ENCODE results near the gene FAM184B. TPM values are rescaled to one million over a fixed set of nuclear protein-coding genes. Genes with fewer than 3 reads are reported as not detected.

Gene FAM184B
- polyA plus RNA-seq, 1 experiment = 0.01 TPM

DNA sequence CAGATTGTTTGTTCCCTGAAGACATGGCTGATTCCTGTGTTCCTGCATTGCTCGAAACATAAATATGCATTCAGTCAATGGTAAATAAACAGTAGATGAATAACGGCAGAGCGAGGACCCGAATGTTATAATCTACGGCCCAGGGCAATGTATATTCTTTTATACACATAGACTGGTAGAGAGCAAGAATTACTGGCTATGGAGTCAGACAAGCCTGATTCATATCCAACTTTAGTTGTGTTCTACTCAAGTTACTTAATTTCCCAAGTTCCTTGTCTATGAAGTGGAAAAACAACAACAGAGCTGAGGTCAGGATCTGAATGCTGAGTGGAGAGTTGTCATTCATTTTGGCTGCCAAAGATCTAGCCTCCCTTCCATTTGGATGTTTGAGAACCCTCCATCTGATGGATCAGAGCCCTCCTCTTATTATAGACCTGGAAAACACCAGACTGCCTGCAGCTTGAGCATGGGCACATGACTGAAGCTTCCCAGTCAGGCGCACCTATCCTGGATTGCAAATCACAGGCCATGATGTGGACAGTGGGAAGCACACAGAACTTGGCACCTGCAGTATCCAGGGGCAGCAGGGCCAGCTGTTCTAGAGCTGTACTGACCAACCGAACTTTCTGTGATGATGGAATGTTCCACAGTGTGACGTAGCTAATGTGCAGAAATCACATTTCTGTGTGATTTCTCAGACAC, 80.1 kb downstream of the FAM184B start:
- CTCF ChIA-PET = interaction anchor here (1.2 kb wide), 1 partner anchor 39 kb away, joined by 3 read pairs; no protein-coding TSS in a partner anchor
- H3K27me3 ChIP-seq (ENCODE audit: control insufficient read depth, insufficient read depth, low read length) = no peaks in the 10 kb centered on the region
- no peaks in the 10 kb centered on the region for H3K36me3 ChIP-seq (ENCODE audit: control insufficient read depth, insufficient read depth, low read length)
- TF ChIP-seq, protein P1, sequence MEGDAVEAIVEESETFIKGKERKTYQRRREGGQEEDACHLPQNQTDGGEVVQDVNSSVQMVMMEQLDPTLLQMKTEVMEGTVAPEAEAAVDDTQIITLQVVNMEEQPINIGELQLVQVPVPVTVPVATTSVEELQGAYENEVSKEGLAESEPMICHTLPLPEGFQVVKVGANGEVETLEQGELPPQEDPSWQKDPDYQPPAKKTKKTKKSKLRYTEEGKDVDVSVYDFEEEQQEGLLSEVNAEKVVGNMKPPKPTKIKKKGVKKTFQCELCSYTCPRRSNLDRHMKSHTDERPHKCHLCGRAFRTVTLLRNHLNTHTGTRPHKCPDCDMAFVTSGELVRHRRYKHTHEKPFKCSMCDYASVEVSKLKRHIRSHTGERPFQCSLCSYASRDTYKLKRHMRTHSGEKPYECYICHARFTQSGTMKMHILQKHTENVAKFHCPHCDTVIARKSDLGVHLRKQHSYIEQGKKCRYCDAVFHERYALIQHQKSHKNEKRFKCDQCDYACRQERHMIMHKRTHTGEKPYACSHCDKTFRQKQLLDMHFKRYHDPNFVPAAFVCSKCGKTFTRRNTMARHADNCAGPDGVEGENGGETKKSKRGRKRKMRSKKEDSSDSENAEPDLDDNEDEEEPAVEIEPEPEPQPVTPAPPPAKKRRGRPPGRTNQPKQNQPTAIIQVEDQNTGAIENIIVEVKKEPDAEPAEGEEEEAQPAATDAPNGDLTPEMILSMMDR (IDR thresholded peaks at IDR 0.05; ENCODE audit: insufficient read depth, low read depth, low read length) = no peak
- POLR2A ChIA-PET = no interaction called here
- H3K4me3 ChIP-seq (ENCODE audit: low read depth, low read length) = no peak overlapping the region
- DNase-seq (ENCODE audit: low read depth) = no peak

DNA sequence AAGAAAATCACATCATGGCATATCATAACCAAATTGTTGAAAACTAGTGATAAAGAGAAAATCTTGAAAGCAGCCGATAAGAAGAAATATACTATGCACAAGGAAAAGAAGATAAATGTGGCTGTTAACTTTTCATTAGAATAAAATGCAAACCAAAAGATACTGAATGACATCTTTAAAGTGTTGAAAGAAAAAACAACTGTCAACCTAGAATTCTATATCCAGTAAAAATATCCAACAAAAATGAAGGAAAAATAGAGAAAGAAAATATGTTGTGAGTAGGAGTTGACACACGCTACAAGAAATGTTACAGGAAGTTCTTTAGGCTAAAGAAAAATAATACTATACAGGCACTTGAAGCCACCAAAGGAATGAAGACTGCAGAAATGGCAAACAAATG, 82.0 kb downstream of the FAM184B start:
- POLR2A ChIA-PET = no interaction called here
- CTCF ChIA-PET = no interaction called here
- DNase-seq (ENCODE audit: low read depth) = no peak
- TF ChIP-seq, protein P1 (IDR thresholded peaks at IDR 0.05; ENCODE audit: insufficient read depth, low read depth, low read length) = no peak
- H3K4me3 ChIP-seq (ENCODE audit: low read depth, low read length) = no peak overlapping the region
- H3K27me3 ChIP-seq (ENCODE audit: control insufficient read depth, insufficient read depth, low read length) = no peaks in the 10 kb centered on the region
- no peaks in the 10 kb centered on the region for H3K36me3 ChIP-seq (ENCODE audit: control insufficient read depth, insufficient read depth, low read length)

GRCh38 chr4:17698116-17698515, 83.3 kb downstream of the FAM184B start:
- Histone ChIP-seq H3K36me3 (ENCODE audit: control insufficient read depth, insufficient read depth, low read length) (no peaks in the 10 kb centered on the region), H3K4me3 (ENCODE audit: low read depth, low read length) (no peak overlapping the region), H3K27me3 (ENCODE audit: control insufficient read depth, insufficient read depth, low read length) (no peaks in the 10 kb centered on the region)
- ChIA-PET POLR2A (no interaction called here), CTCF (no interaction called here)
- DNase-seq (ENCODE audit: low read depth) = no peak
- TF ChIP-seq, protein P1 (IDR thresholded peaks at IDR 0.05; ENCODE audit: insufficient read depth, low read depth, low read length) = no peak

DNA sequence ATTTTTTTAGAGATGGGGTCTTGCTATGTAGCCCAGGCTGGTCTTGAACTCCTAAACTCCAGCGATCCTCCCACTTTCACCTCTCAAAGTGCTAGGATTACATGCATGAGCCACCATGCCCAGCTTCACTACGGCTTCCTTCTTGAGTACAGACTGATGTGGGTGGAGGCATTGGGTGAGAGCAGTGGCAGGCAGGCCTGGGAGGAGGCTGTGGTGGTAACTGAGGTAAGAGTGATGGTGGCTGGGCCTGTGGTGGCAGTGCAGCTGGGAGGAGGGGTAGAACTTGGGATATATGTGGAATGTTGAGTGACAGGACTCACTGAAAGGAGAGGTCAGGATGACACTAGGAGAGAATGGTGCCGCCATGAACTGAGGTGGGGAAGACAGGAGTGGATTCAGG, 86.1 kb downstream of the FAM184B start:
- Histone ChIP-seq H3K36me3 (ENCODE audit: control insufficient read depth, insufficient read depth, low read length) (no peaks in the 10 kb centered on the region), H3K4me3 (ENCODE audit: low read depth, low read length) (no peak overlapping the region), H3K27me3 (ENCODE audit: control insufficient read depth, insufficient read depth, low read length) (no peaks in the 10 kb centered on the region)
- POLR2A ChIA-PET = no interaction called here
- TF ChIP-seq, protein P1 (IDR thresholded peaks at IDR 0.05; ENCODE audit: insufficient read depth, low read depth, low read length) = no peak
- DNase-seq (ENCODE audit: low read depth) = no peak
- CTCF ChIA-PET = no interaction called here

GRCh38 chr4:17694552-17694951, 86.9 kb downstream of the FAM184B start:
- no peak for DNase-seq (ENCODE audit: low read depth)
- POLR2A ChIA-PET = no interaction called here
- Histone ChIP-seq H3K36me3 (ENCODE audit: control insufficient read depth, insufficient read depth, low read length) (no peaks in the 10 kb centered on the region), H3K4me3 (ENCODE audit: low read depth, low read length) (no peak overlapping the region), H3K27me3 (ENCODE audit: control insufficient read depth, insufficient read depth, low read length) (no peaks in the 10 kb centered on the region)
- CTCF ChIA-PET = interaction anchor here (0.7 kb wide), 1 partner anchor 13 kb away, joined by 3 read pairs; no protein-coding TSS in a partner anchor
- TF ChIP-seq, protein P1 (IDR thresholded peaks at IDR 0.05; ENCODE audit: insufficient read depth, low read depth, low read length) = no peak

All from BJ (cell line).